ENCODE measurements around the gene LMO2.

The LMO2 gene

GRCh38 chr11:33885338-33886005 is 6.4 kb downstream of the LMO2 start:
- no peak for ATAC-seq (ENCODE audit: low read depth)
- H3K4me1 ChIP-seq (ENCODE audit: insufficient read depth, poor library complexity, severe bottlenecking): no peaks in the 10 kb centered on the region
- no peaks in the 10 kb centered on the region for H3K36me3 ChIP-seq (ENCODE audit: low read depth)
- no peaks in the 10 kb centered on the region for H3K9me3 ChIP-seq (ENCODE audit: severe bottlenecking)
- H3K27me3 ChIP-seq (ENCODE audit: insufficient read depth, poor library complexity, severe bottlenecking): peaks cover 4% of the 10 kb centered on the region
- no peak overlapping the region for H3K4me3 ChIP-seq (ENCODE audit: severe bottlenecking)
- DNase-seq (ENCODE audit: low spot score): no peak
- no peak for TF ChIP-seq CTCF (IDR thresholded peaks at IDR 0.05; ENCODE audit: poor library complexity, severe bottlenecking)
- no peak overlapping the region for H3K27ac ChIP-seq (ENCODE audit: poor library complexity, severe bottlenecking)

GRCh38 chr11:33884601-33885000 is 7.3 kb downstream of the LMO2 start:
- H3K27ac ChIP-seq (ENCODE audit: poor library complexity, severe bottlenecking): no peak overlapping the region
- ATAC-seq (ENCODE audit: low read depth): no peak

GRCh38 chr11:33884035-33884434 is 7.8 kb downstream of the LMO2 start:
- ATAC-seq (ENCODE audit: low read depth): no peak
- Histone ChIP-seq H3K27ac (ENCODE audit: poor library complexity, severe bottlenecking) (no peak overlapping the region), H3K4me1 (ENCODE audit: insufficient read depth, poor library complexity, severe bottlenecking) (no peaks in the 10 kb centered on the region), H3K27me3 (ENCODE audit: insufficient read depth, poor library complexity, severe bottlenecking) (peaks cover 4% of the 10 kb centered on the region), H3K36me3 (ENCODE audit: low read depth) (no peaks in the 10 kb centered on the region), H3K9me3 (ENCODE audit: severe bottlenecking) (no peaks in the 10 kb centered on the region), H3K4me3 (ENCODE audit: severe bottlenecking) (no peak overlapping the region)
- no peak for DNase-seq (ENCODE audit: low spot score)
- no peak for TF ChIP-seq CTCF (IDR thresholded peaks at IDR 0.05; ENCODE audit: poor library complexity, severe bottlenecking)

More at GRCh38 chr11:33884601-33885000, 7.3 kb downstream of the LMO2 start:
- no peak for TF ChIP-seq CTCF (IDR thresholded peaks at IDR 0.05; ENCODE audit: poor library complexity, severe bottlenecking)
- Histone ChIP-seq H3K4me3 (ENCODE audit: severe bottlenecking) (no peak overlapping the region), H3K36me3 (ENCODE audit: low read depth) (no peaks in the 10 kb centered on the region), H3K27me3 (ENCODE audit: insufficient read depth, poor library complexity, severe bottlenecking) (peaks cover 4% of the 10 kb centered on the region), H3K9me3 (ENCODE audit: severe bottlenecking) (no peaks in the 10 kb centered on the region), H3K4me1 (ENCODE audit: insufficient read depth, poor library complexity, severe bottlenecking) (no peaks in the 10 kb centered on the region)
- no peak for DNase-seq (ENCODE audit: low spot score)

- Histone ChIP-seq H3K27me3 (ENCODE audit: insufficient read depth, poor library complexity, severe bottlenecking) (peaks cover 4% of the 10 kb centered on the region), H3K4me1 (ENCODE audit: insufficient read depth, poor library complexity, severe bottlenecking) (no peaks in the 10 kb centered on the region), H3K36me3 (ENCODE audit: low read depth) (no peaks in the 10 kb centered on the region), H3K9me3 (ENCODE audit: severe bottlenecking) (no peaks in the 10 kb centered on the region), H3K4me3 (ENCODE audit: severe bottlenecking) (no peak overlapping the region), H3K27ac (ENCODE audit: poor library complexity, severe bottlenecking) (no peak overlapping the region)
- no peak for TF ChIP-seq CTCF (IDR thresholded peaks at IDR 0.05; ENCODE audit: poor library complexity, severe bottlenecking)
- ATAC-seq (ENCODE audit: low read depth) (no peak), DNase-seq (ENCODE audit: low spot score) (no peak)
Measured at GRCh38 chr11:33881651-33882503, 10.0 kb downstream of the LMO2 start.
